ENCODE measurements around the gene ZNF423. TPM values are rescaled to one million over a fixed set of nuclear protein-coding genes. Genes with fewer than 3 reads are reported as not detected.

Gene ZNF423
- total and polyA plus RNA-seq, 2 of the 13 experiments (the other 11 are each of a cell fraction or from before 2014, with no cell fraction given) = 0.07 to 0.31 TPM

DNA sequence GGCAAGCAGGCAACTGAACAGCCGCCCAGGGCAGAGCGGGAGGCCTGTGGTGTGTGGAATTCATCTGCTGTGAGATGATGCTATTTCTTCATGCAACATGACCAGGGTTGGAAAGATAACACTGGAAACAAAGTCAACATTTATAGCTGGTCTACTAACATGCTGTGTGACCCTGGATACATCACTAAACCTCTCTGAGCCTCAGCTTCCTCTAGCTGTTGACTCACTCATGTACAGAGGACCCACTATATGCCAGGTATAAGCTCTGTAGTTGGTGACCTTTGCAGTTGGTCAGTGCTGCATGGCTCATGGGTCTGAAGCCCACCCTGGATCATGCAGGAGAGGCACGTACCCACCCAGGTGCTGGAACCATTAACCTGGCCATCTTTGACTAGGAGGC, 180.9 kb downstream of the ZNF423 start:
- no peak for ATAC-seq
- ChIA-PET POLR2A (no interaction called here), CTCF (ENCODE audit: low intra/inter-chr PET ratio, low total read pairs) (no interaction called here)
- no peak overlapping the region for H3K27ac ChIP-seq (ENCODE audit: extremely low read length, insufficient read depth, low read length)
- FAIRE-seq = no peak
- BruUV-seq (replicated peaks) = no TSS peak
- TF ChIP-seq ZNF790 (CRISPR knock-in tag; IDR thresholded peaks at IDR 0.05; ENCODE audit: borderline replicate concordance) (no peak), ZNF792 (CRISPR knock-in tag; IDR thresholded peaks at IDR 0.05) (no peak), POLR2AphosphoS5 (IDR thresholded peaks at IDR 0.05; ENCODE audit: low read depth, low read length) (no peak), ETV5 (CRISPR knock-in tag; IDR thresholded peaks at IDR 0.05; ENCODE audit: borderline replicate concordance) (no peak), ZNF768 (CRISPR knock-in tag; IDR thresholded peaks at IDR 0.05) (peak; percentile 71; the same call in 1 of the 2 replicates), ZNF557 (CRISPR knock-in tag; IDR thresholded peaks at IDR 0.05) (no peak)
- TF ChIP-seq, protein P1, sequence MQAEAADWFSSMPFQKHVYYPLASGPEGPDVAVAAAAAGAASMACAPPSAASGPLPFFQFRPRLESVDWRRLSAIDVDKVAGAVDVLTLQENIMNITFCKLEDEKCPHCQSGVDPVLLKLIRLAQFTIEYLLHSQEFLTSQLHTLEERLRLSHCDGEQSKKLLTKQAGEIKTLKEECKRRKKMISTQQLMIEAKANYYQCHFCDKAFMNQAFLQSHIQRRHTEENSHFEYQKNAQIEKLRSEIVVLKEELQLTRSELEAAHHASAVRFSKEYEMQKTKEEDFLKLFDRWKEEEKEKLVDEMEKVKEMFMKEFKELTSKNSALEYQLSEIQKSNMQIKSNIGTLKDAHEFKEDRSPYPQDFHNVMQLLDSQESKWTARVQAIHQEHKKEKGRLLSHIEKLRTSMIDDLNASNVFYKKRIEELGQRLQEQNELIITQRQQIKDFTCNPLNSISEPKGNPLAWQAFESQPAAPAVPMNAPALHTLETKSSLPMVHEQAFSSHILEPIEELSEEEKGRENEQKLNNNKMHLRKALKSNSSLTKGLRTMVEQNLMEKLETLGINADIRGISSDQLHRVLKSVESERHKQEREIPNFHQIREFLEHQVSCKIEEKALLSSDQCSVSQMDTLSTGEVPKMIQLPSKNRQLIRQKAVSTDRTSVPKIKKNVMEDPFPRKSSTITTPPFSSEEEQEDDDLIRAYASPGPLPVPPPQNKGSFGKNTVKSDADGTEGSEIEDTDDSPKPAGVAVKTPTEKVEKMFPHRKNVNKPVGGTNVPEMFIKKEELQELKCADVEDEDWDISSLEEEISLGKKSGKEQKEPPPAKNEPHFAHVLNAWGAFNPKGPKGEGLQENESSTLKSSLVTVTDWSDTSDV (CRISPR knock-in tag; IDR thresholded peaks at IDR 0.05) = no peak
- TF ChIP-seq, protein P2, sequence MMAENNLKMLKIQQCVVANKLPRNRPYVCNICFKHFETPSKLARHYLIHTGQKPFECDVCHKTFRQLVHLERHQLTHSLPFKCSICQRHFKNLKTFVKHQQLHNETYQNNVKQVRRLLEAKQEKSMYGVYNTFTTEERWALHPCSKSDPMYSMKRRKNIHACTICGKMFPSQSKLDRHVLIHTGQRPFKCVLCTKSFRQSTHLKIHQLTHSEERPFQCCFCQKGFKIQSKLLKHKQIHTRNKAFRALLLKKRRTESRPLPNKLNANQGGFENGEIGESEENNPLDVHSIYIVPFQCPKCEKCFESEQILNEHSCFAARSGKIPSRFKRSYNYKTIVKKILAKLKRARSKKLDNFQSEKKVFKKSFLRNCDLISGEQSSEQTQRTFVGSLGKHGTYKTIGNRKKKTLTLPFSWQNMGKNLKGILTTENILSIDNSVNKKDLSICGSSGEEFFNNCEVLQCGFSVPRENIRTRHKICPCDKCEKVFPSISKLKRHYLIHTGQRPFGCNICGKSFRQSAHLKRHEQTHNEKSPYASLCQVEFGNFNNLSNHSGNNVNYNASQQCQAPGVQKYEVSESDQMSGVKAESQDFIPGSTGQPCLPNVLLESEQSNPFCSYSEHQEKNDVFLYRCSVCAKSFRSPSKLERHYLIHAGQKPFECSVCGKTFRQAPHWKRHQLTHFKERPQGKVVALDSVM (CRISPR knock-in tag; IDR thresholded peaks at IDR 0.05) = no peak
- TF ChIP-seq, protein P3, sequence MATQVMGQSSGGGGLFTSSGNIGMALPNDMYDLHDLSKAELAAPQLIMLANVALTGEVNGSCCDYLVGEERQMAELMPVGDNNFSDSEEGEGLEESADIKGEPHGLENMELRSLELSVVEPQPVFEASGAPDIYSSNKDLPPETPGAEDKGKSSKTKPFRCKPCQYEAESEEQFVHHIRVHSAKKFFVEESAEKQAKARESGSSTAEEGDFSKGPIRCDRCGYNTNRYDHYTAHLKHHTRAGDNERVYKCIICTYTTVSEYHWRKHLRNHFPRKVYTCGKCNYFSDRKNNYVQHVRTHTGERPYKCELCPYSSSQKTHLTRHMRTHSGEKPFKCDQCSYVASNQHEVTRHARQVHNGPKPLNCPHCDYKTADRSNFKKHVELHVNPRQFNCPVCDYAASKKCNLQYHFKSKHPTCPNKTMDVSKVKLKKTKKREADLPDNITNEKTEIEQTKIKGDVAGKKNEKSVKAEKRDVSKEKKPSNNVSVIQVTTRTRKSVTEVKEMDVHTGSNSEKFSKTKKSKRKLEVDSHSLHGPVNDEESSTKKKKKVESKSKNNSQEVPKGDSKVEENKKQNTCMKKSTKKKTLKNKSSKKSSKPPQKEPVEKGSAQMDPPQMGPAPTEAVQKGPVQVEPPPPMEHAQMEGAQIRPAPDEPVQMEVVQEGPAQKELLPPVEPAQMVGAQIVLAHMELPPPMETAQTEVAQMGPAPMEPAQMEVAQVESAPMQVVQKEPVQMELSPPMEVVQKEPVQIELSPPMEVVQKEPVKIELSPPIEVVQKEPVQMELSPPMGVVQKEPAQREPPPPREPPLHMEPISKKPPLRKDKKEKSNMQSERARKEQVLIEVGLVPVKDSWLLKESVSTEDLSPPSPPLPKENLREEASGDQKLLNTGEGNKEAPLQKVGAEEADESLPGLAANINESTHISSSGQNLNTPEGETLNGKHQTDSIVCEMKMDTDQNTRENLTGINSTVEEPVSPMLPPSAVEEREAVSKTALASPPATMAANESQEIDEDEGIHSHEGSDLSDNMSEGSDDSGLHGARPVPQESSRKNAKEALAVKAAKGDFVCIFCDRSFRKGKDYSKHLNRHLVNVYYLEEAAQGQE (IDR thresholded peaks at IDR 0.05; ENCODE audit: borderline replicate concordance in 1 of 2, low read depth in 1 of 2, low read length in 2 of 2) = no peak
- no peaks in the 10 kb centered on the region for H3K36me3 ChIP-seq (replicated peaks in 1 of 2; ENCODE audit: control insufficient read depth in 1 of 2, insufficient read depth in 2 of 2, low read length in 2 of 2)
- peaks cover 4% of the 10 kb centered on the region; the same call in 1 of the 2 replicates for H3K9me3 ChIP-seq (ENCODE audit: low read length)
- WGBS (ENCODE audit: low lambda C conversion rate) = 88% methylated on average over 2 of the region's 3 CpGs
- intact Hi-C loops (cut with micrococcal nuclease; ENCODE audit: unreplicated experiment) = no loop called here
- H3K9ac ChIP-seq (ENCODE audit: insufficient read depth, low read depth, low read length) = no peak overlapping the region
- H3K4me1 ChIP-seq (ENCODE audit: insufficient read depth, low read length) = no peaks in the 10 kb centered on the region
- in situ Hi-C loops (cut with HindIII; ENCODE audit: extremely low pct_ligation_motif_present, low pct_unique_long_range_greater_than_20kb) = no loop called here
- H2AFZ ChIP-seq (ENCODE audit: low read length) = no peak overlapping the region
- H3K4me3 ChIP-seq (replicated peaks in 1 of 3; ENCODE audit: insufficient read depth in 1 of 3, low read depth in 2 of 3, low read length in 3 of 3) = no peak overlapping the region
- DNase-seq (ENCODE audit: low spot score) = no peak
- H3K4me2 ChIP-seq (ENCODE audit: low read depth, low read length) = no peak overlapping the region
- no peaks in the 10 kb centered on the region for H4K20me1 ChIP-seq (ENCODE audit: insufficient read depth, low read length)
- no peaks in the 10 kb centered on the region for H3K79me2 ChIP-seq (ENCODE audit: insufficient read depth, low read length)
- peaks cover 0 to 3% of the 10 kb centered on the region in 2 experiments; a peak in 3 of 5 replicates for H3K27me3 ChIP-seq (ENCODE audit: control insufficient read depth in 1 of 2, insufficient read depth in 2 of 2, low read length in 2 of 2)

Data from HepG2 (cell line).